ENCODE results near the gene DIS3L2.
A peak's percentile ranks its signal among the peaks of the same experiment; 100 is the strongest.

Gene DIS3L2

DNA sequence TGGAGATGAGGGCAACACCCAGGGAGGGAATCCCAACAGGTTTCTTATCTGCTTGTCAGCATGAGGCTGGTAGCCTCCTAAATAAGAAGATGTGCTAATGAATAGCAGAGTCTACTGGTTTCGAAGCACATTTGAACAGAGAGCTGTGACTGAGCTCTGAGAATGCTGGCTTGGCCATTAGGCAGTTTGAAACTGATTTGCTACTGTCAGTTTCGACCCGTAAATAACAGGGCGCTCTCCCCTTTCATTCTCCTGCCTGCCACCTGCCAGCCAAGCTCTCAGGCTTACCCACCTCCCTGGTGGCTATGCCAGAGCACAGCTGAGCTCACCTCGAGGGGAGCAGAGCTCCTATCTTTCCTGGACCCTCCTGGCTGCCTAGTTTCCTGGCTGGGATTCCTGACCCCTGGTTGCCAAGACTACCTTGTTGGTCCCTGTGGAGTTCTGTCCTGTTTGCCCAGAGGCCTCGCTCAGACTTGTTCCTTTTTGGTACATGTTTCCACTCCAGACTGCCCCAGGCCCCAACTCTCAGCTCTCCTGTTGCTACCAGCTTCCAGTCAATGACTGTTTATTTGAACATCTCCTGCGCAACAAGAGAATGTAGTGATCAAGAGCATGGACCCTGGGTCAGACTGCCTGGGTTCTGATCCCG lies 314.7 kb downstream of the DIS3L2 start:
- no peak for DNase-seq

DNA sequence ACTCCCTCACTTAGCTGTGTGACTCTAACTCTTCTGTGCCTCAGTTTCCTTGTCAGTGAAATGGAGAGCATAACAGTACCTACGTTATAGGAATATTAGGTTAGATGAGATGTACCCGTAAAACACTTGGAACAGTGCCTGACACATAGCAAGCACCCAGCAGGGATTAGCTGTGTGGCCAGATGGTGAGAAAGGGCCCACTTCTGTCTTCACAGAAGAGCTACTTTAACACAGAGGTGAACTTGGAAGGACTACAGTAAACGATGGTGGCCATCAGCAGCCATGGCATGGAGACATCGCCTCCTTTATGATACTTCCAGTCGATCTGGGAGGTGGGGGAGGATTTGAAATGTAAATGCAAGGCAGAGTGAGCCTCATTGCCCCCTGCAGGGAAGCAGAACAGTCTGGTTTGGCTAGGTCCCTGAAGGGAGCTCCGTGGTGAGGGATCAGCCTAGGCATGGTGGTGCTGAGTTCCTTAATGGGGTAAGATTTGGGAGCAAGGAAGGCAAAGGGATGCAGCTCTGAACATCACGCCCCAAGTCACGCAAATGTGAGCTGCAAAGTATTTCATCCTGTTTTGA lies 315.3 kb downstream of the DIS3L2 start:
- DNase-seq: no peak

GRCh38 chr2:232278534-232278933 lies 317.0 kb downstream of the DIS3L2 start:
- no peak for DNase-seq

DNA sequence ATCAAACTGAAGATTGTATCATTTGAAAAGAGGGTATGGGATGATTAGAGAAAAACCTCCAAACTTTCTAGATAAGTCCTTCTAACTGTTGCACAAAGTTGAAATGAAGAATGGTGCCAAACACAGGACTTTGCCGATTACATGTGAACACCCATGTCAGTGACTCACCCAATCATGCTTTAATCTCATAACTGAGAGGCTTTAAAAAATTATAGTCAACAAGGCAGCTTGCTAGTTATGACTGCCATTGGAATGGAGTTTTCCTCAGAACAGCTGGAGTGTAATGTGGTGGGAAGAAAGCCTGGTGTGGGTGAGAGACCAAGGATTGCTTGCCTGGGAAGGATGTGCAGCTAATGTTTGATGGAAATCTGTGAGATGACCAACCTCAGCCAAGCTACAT lies 318.8 kb downstream of the DIS3L2 start:
- DNase-seq: no peak

DNA sequence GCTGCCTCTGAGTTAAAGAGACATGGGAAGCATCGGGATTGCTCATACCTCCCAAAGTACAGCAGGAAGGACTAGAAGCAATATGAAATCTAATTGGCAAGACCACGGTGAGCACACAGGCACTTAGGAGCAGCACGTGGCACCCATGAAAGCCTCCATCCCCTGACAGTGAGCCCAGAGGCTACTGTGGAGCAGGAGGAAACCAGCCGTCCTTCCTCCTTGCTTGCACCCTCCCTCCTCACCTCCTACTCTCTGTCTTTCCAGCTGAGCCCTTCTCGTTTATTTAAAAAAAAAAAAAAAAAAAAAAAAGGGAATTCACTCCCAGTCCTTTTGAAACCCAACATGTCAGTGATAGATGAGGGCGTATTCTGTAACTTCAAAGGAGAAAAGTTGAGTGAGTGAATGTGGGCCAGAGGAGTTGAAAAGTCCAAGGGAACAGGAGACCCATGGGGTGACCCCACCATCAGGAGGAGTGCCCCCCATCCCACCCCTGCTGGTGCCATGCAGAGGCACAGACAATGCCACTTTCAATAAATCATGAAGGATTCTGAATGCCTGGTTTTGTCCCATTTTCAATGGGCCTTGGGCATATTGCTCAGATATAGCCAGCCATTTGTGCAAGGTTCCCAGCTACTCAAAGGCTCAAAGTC lies 320.5 kb downstream of the DIS3L2 start:
- no peak for DNase-seq

GRCh38 chr2:232282508-232283055 lies 321.1 kb downstream of the DIS3L2 start:
- DNase-seq: no peak

DNA sequence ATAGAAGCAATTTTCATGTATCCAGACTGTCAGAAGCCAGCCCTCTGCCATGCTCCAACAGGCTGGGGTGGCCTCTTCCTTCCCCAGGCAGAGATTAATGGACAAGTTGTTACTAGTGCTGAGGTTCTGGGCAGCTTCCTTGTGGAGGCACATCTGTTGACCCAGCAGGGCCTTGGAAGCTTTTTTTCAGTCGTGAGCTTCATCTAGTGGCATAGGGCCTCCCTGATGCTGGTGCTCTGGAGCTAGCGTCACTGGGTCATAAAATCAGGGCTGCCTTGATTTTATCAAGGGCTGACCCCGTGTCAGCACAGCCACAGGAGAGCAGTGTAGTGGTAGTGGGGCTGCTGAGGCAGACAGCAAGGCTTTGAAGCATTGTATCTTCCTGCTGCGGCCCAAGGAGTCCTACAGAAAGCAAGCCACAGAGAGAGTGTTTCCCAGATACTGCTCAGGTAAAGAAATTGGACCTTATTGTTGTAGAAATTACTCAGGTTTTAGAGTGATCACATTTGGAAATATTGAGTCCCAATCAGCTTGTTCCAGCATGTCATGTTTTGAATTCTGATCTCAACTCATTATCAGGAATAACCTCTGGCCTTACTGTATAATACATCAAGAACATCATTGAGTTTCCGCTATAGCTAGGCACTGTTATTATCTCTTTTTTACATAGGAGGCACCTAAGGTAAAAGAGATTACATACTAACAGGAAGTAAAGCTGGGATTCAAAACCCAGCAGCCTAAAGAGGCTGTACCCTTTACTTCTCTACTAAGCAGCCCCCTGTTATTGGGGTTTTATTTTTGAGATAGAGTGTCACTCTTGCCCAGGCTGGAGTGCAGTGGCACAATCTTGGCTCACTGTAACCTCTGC lies 324.7 kb downstream of the DIS3L2 start:
- DNase-seq: no peak

DNA sequence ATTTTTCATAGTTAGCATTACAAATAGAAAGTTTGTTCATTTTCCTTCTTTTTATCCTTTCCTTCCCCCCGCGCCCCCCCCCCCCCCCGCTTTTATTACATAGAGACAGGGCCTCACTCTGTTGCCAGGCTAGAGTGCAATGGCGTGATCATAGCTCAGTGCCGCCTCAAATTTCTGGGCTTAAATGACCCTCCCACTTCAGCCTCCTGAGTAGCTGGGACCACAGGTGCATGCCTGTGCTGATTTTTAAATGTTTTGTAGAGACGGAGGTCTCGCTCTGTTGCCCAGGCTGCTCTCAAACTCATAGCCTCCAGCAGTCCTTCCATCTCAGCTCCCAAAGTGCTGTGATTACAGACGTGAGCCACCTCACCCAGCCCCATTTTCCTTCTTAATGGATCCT lies 325.8 kb downstream of the DIS3L2 start:
- no peak for DNase-seq

GRCh38 chr2:232288489-232289030 lies 327.0 kb downstream of the DIS3L2 start:
- no peak for DNase-seq

- DNase-seq: no peak
Observed at GRCh38 chr2:232290668-232291067, 329.2 kb downstream of the DIS3L2 start.

DNA sequence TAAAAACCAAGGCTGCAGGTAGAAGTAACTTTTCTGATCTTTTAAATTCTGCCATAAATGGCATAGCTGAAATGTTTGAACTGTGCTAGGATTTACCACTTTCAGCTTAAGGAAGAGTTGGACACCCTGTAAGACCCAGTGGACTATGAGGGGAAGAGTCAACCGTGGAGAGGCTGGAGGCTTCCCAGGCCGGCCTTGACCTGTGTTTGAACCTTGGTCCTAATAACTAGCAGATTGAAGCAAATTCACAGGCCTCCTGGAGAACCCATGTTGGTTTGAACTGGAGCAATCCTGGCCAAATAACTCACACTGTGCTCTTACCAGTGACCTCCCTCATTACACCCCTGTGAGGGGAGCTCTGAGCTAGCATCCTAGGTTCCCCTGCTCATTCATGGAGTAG lies 329.8 kb downstream of the DIS3L2 start:
- DNase-seq: no peak

DNA sequence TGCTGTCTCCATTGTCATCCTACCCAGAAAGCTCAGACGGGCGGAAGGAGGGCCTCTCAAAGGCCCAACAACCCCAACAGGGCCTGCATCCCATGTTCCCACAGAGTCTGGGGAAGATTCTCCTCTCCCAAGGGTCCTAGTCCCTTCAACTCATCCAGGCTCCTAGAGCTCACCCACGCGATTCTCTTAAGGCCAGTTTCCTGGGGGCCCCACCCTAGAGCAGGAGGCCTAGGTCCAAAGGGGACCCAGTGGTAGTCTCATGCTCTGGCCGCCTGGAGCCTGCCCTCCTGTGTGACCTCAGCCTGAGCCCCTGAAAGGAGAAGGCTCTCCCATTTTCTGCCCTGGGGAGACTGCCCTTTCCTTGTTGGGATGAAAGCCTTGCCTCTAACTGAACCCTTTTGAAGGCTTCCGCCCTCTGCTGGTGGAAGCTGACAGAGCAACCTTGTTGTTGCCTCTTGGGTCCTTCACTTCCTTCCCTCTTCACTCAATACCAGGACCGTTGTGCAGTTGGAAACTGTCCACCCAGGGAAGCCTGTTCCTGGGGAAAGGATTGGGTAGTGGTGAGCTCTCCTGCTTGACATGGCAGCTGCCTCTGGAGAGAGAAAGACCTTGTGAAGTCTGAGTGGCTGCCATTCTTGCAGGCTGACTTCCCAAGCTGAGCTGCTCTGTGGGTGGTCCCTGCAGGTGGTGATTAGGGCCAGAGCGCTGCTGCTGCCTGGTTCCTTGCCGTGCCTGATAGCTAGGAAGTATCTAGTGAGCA lies 331.1 kb downstream of the DIS3L2 start:
- peak; percentile 40 for DNase-seq

DNA sequence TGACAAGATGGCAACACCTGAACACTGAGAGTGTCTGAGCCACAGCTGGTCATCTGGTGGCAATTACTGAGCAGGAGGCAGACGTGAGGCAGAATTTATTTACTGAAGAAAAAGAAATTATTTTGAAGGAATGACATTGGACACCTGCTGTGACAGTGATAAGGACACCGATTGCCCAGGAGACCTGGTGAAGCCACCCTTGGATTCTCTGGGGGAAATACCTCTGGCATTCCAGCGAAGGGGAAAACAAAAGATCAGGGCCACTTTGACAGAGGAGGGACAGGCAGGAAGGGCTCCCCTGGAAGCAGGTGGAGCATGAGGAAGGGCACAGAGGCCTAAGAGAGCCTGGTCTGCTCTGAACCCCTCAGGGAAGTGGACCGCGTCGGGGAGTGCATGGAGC lies 331.7 kb downstream of the DIS3L2 start:
- DNase-seq: no peak

- no peak for DNase-seq
Observed at GRCh38 chr2:232295971-232296370, 334.5 kb downstream of the DIS3L2 start.

DNA sequence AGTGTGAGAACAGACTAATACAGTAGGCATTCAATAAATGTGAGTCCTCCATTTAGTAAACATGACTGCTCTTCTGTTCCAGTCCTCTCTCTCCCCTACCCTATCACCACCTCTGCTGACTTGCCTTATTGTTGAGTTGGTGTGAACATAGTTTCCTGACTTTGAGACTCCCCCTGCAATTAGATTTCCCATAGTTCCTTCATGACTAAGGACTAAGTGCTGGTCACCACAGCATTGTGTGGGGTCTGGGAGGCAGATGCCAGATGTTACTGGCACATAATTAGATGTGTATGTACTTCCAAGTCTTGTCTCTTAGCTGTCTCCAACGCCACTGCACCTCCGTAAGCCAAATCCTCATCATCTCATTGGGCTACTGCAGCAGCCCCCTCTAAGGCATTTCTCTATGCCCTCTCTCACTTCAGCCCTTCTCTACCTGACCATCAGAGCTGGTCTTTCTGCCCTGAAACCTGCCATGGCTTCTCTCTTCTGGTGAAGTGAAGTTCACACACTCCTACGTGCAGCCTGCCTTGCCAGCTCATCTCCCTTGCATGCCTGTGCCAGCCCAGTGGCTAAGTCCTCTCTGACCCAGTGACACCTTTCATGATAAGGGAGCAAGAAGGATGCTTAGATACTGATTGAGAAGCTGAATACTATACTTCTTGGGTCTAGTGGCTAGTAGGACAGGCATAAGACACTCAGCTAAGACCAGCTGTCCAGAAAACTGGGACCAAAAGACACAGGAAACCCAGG lies 335.4 kb downstream of the DIS3L2 start:
- no peak for DNase-seq

DNA sequence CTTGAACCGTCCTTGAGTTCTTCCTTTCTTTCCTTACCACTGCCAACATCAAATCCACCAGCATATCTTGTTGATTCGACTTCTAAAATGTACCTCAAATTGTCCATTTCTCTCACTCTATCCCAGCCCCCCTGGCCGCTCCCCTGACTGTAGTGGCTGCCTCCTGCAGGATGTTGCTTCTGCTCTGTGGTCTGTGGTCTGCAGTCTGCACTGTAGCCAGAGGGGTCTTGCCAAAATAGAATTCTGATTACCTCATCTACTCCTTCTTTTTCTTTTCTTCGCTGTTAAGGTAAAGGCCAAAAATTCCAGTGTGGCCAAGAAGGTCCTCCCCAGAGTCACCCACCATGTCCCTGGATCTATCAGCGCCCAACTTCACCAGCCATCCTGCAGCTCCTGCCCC lies 337.6 kb downstream of the DIS3L2 start:
- no peak for DNase-seq

DNA sequence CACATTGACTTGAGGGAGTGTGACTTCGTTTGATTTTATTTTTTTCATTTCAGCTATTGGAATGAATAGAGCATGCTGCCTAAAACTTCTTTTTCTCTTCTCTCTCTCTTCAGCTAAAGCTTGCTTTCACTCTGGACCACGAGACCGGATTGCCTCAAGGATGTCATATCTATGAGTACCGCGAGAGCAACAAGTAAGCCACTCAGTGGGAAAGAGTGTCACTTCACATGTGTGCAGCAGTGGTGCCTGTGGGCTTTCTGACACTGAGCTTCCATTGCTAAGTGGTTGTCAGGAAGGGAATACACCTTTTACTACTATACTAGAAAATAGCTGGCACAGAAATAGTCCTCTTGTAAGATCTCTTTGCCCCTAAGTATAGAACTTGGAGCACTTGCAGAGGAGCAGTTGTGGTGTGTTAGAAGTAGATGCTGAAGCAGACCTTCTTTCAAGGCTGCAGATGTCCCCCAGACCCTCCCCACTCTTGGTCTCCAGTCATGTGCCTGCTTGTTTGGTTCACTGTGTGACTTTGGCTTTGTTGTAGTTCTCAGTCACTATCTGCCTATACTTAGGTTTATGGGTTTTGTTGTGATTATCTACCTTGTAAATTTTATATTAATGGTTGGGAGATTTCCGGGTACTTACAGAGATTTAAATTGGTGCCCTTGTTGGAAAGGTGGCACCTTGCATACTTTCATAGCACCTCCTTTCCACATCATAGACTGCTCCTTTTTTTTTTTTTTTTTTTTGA lies 338.6 kb downstream of the DIS3L2 start:
- DNase-seq: no peak

- DNase-seq: no peak
Observed at GRCh38 chr2:232300894-232301387, 339.4 kb downstream of the DIS3L2 start.

- DNase-seq: no peak
Observed at GRCh38 chr2:232304236-232304635, 342.7 kb downstream of the DIS3L2 start.

DNA sequence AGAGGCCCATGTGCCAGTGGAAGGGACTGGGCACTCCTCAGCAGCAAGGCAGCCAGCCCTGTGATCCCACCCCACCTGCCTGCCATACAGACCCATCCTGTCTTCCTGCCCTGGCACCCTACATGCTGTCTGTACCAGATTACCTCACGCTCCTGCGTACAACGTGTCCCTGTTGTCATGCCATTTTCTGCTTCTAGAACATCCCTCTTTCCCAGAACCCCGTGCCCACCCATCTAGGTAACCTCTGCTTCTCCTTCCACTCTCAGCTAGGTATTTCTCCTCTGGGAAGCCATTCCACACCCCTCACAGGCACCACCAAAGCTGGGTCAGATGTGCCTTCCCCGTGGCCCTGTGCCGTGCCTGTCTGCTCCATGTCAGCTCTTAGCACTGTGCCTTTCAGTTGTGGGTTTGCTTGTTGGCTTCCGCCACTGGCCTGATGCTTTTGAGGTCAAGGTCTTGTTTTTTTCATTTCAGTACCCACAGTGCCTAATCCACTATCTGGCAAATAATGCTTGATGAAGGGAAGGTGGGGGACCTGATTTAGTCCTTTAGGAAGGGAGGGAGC lies 345.3 kb downstream of the DIS3L2 start:
- DNase-seq: no peak
